CD4-positive, alpha-beta T cell treated with Interleukin-12 subunit alpha and Interleukin-12 subunit beta, for 1 hour (primary cell): ENCODE data around the gene USP37.

ENCODE experiments used
- DNase-seq: peaks from one replicate; pipeline ENCODE4 v3.0.0-alpha.2; 2020

USP37 gene

GRCh38 chr2:218427741-218428140 is 140.4 kb downstream of the USP37 start:
- DNase-seq: no peak

GRCh38 chr2:218425531-218425930 is 142.6 kb downstream of the USP37 start:
- no peak for DNase-seq

- no peak for DNase-seq
These were observed 144.6 kb downstream of the USP37 start for GRCh38 chr2:218423584-218423983.

DNA sequence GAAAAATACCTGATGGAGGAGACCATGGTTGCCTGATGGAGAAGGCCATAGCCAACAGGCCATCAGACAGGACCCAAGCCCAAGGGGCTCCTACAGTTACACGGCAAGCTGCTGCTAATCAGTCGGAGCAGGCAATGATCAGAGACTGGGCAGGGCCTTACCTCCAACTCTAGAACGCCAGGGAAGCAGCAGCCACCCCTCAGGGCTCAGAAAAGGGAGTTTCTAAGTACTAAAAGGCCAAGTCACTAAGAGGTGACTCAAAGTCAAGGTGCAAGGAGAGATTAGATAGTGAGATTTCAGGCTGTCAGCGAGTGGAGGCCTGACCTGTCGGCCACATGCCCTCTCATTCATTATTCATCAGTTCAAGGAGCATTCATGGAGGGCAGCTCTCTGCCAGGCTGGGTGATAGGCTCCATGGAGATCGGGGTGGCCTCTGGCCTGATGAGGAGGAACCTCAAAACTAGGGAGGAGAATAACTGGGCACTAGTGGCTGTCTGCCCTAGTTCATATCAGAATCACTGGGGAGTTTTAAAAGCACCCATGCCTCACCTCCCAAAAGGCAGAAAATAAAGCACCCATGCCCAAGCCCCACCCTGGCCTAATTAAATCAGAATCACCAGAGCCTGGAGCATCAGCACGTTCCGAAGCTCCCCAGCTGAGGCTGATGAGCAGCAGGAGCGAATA is 145.6 kb downstream of the USP37 start:
- DNase-seq: no peak

DNA sequence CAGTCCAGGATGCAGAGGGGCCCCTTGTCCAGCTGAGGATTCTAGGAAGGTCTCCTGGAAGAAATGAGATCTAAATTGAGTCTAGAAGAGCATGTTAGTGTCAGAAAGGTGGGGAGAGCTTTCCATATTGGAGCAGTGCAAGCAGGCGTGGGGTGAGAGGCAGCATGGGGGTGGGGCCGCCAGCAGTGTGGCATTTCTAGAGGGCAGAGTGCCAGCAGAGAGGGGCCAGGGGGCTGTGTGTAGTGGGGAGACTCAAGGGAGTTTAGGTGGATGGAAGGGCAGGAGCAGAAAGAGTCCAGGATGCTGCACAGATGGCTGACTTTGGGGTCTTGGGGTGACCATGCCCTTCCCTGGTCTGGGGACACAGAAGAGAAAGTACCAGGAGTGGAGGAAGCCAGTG is 147.1 kb downstream of the USP37 start:
- no peak for DNase-seq

DNA sequence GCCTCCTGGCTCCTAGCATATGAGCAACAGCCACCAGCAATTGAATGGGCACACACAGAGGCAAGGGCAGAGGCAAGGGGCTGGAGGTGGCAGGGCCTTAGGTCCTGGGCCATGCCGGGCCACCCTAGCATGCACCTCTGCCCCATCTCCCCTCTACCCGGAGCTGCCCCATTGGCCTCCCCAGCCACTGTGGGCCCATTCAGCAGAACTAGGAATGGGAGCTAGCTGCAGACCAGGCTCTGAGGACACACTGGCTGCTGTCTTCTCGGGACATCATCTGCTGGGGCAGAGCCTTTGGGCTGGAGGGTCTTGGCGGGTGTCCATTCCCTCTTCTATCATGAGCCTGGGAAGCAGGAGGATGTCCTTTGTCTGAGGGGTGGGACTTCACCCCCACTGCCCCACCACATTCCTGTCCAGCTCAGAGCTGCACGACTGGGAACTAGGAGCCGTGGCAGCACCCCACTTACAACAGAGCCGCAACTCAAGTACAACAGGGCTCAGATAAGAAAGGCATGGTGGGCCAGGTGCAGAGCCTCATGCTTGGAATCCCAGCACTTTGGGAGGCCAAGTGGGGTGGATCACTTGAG is 148.4 kb downstream of the USP37 start:
- DNase-seq: no peak

DNA sequence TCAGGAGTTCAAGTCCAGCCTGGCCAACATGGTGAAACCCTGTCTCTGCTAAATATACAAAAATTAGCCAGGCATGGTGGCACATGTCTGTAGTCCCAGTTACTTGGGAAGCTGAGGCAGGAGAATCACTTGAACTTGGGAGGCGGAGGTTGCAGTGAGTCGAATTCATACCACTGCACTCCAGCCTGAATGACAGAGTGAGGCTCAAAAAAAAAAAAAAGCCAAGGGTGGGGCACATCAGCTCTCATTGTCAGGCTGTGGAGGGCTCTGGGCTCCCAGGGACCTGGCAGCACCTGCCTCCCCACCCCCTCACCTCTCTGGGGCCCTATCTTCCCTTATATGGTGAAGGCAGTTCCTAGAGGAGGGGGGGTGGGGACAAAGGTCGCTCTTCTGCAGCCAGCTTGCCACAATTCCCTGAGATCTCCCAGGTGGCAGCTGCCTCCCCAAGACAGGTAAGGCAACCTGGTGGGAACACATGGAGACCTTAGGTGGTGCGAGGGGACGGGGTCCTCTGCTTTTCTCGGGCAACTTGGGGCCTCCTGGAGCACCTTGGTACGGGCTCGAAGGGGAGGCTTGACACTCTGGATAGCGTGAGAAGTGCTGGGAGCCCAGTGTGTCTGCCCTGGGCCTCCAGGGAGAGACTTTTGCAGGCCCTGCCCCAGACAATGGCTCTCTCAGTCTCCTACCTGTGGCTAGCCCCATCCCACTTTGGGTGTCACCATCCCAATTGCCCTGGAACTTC is 149.3 kb downstream of the USP37 start, which contains the start of gene VIL1:
VIL1 (plus strand) TSS at position 407 of the 742 bp plus-strand sequence. CDS start 4,656 bp downstream, outside the sequence.
- no peak for DNase-seq

DNA sequence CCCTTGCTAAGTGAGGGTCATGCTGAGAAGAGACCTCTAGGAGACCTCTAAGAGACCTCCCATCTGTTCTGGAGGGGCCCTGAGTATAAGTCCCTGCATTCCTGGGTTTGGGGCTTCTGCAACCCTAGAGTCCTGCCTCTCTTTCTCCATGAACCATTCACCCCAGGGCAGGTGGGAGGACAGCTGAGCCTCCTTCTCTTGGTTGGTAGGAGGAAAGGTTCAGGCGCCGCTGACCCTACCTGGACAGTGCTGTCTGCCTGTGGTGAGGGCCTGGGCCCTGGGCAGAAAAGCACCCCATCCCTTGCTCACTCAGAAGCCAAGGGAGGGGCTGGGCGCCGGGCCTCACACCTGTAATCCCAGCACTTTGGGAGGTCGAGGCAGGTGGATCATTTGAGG is 149.8 kb downstream of the USP37 start:
- no peak for DNase-seq

DNA sequence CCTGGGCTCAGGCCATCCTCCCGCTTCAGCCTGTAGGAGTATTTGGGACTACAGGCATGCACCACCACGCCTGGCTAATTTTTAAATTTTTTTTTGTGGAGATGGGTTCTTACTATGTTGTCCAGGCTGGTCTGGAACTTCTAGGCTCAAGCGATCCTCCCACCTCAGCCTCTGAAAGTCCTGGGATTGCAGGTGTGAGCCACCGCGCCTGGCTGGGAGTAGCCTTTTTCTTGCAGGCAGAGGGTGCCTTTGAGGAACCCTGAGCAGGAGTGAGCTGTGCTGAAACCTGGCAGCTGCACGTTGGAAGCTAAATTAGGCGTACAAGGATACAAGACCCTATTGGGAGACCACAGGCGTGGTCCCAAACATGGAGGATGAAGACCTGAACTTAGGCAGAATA is 160.4 kb downstream of the USP37 start:
- no peak for DNase-seq

DNA sequence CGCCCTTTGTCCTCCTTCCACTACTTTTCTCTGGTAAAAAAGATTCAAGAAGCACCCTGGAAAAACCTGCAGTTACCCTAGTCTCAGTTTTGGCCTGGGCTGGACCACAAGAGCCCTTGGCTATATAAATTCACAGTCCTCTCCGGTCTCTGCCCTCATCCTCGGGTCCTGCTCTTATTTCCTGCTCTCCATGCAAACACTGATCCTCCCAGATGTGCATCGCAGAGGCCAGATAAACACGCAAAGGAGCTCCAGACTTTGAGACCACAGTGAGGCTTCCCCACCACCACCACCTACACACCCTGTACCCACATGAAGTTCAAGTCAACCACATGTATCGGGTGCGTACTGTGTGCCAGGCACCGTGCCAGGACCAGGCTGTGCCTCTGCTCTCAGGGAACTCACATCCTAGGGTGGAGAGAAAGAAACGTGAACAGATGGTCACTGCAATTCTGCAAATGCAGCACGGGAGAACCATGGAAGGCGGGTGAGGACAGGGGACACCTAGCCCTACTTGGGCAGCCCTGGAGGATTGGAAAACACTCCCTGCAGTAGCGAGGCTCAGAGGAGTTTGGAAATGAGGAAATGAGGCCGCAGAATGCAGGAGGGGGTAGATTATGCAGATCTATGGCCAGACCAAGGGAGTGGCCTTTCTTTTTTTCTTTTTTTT is 161.1 kb downstream of the USP37 start:
- peak; percentile 75 for DNase-seq

GRCh38 chr2:218406209-218406948 is 161.8 kb downstream of the USP37 start:
- DNase-seq: peak; percentile 95

GRCh38 chr2:218405746-218406208 is 162.4 kb downstream of the USP37 start:
- no peak for DNase-seq

DNA sequence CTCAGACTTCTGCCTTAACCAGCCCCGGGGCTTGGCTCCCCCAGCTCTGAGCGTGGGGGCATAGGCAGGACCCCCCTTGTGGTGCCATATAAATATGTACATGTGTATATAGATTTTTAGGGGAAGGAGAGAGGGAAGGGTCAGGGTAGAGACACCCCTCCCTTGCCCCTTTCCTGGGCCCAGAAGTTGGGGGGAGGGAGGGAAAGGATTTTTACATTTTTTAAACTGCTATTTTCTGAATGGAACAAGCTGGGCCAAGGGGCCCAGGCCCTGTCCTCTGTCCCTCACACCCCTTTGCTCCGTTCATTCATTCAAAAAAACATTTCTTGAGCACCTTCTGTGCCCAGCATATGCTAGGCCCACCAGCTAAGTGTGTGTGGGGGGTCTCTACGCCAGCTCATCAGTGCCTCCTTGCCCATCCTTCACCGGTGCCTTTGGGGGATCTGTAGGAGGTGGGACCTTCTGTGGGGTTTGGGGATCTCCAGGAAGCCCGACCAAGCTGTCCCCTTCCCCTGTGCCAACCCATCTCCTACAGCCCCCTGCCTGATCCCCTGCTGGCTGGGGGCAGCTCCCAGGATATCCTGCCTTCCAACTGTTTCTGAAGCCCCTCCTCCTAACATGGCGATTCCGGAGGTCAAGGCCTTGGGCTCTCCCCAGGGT is 162.9 kb downstream of the USP37 start:
- DNase-seq: no peak

- no peak for DNase-seq
These were observed 163.6 kb downstream of the USP37 start for GRCh38 chr2:218404351-218405085.

GRCh38 chr2:218403810-218404209 is 164.3 kb downstream of the USP37 start:
- no peak for DNase-seq

DNA sequence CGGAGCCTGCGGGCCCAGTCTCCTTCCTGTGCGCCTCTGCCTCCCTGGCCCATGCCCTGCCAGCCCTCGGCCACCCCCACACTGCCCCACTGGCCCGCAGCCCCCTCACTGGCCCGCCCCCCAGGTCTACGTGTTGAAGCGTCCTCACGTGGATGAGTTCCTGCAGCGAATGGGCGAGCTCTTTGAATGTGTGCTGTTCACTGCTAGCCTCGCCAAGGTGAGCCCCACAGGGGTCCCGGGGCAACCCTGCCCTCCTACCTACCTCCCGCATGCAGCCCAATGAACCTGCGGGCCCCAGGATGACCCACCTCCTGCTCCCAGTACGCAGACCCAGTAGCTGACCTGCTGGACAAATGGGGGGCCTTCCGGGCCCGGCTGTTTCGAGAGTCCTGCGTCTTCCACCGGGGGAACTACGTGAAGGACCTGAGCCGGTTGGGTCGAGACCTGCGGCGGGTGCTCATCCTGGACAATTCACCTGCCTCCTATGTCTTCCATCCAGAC is 165.2 kb downstream of the USP37 start:
- no peak for DNase-seq

DNA sequence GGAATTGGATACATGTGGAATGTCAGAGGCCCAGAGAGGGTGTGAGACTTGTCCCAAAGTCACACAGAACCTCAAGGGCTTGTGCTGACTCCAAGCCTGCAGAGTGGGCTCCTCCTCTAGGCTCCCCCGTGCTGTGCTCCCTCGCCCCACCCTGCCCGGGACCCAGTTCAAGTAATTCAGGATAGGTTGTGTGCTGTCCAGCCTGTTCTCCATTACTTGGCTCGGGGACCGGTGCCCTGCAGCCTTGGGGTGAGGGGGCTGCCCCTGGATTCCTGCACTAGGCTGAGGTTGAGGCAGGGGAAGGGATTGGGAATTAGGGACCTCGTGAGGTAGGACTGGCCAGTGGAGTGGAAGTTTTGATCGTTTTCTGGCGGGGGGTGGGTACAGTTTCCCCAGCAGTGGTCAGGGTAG is 165.7 kb downstream of the USP37 start:
- no peak for DNase-seq

DNA sequence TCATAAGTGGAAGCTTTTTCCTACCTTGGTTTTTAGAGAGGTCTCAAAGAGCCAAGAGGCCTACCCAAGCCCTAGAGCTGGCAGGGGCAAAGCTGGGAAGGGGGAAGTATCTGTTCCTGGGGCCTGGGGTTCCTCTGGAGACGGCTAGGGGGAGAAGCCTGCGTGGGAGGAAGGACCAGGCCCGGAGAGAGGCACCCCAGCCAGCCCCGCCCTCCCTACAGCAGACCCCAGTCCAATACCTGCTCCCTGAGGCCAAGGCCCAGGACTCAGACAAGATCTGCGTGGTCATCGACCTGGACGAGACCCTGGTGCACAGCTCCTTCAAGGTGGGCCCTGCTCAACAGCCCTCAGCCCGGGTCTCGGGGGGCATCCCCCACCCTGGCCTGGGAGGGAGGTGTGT is 166.3 kb downstream of the USP37 start:
- DNase-seq: no peak

DNA sequence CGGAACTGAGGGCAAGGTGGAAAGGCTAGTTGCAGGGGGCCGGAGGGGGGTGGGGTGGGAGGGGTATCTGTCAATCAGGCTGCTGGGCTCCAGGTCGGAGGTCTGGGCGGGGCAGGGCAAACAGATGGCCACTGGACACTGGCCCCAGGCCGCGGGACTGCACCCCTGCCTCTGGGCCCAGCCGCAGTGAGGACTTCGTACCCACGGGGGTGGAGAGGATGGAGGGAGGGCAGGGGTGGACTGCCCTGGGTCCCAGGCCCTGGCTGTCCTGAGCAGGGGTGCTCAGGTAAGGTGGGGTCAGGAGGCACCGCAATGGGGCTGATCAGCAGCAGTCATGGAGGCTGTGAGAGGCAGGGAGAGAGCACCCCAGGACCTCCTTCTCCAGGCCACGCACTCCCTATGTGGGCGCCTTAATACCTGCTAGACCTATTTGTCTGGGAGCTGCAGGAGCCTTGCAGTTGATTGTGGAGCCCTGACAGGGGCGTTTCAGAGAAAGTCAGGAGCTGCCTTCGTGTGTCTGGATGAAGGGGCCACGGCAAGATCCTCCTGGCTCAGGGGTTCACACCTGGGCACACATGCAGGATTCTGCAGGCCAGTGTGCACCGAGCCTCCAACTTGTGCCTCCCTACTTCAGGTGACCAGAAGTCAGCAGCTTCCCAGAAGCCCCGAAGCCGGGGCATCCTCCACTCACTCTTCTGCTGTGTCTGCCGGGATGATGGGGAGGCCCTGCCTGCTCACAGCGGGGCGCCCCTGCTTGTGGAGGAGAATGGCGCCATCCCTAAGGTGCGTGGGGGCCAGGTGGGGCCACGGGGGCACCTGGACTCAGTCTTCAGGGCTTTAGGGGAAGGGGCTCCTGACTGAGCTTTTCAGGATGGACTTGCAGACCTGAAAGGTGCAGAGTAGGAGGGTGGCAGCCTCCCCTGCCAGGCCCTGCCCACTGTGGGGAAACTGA is 166.9 kb downstream of the USP37 start:
- DNase-seq: no peak
